Natural killer cell treated with Interleukin-12 subunit alpha and Interleukin-12 subunit beta and Interleukin-15 and Interleukin-18, amount 100 ng/mL, for 72 hours (primary cell): ENCODE measurements around the gene APBB1IP. TPM values are rescaled to one million over a fixed set of nuclear protein-coding genes. Genes with fewer than 3 reads are reported as not detected.
A peak's percentile ranks its signal among the peaks of the same experiment; 100 is the strongest.
"Not testable (repeated sequence)": the region's sequence is repeated elsewhere in the genome, so short reads cannot be mapped to it uniquely, and the experiment has no call there.

ENCODE experiments used
- ATAC-seq, 2 donors: fragments of 150-1000 bp; cut with Tn5 transposase in 1 of 2; sonication (Bioruptor Pico), chemical (Tn5 transposase) in 1 of 2; 2 replicates each; pipeline ENCODE4 v1.10.0; 2021
- DNase-seq: peaks from one replicate; pipeline ENCODE4 v3.0.0; 2022; ENCODE audit warnings: low spot score
- H3K27ac Mint-ChIP-seq, 2 donors: 1 replicate in 1 of 2; 2 replicates in 1 of 2; pipeline ENCODE4 v1.8.0; 2022; ENCODE audit warnings: mixed read lengths in 2 of 2, mild to moderate bottlenecking in 1 of 2, moderate library complexity in 1 of 2
- H3K27me3 Mint-ChIP-seq, 2 donors: 1 replicate in 1 of 2; 2 replicates in 1 of 2; pipeline ENCODE4 v1.8.0; 2022; ENCODE audit warnings: mixed read lengths in 2 of 2
- H3K36me3 Mint-ChIP-seq: one replicate; pipeline ENCODE4 v1.8.0; 2022; ENCODE audit warnings: mixed read lengths
- H3K4me1 Mint-ChIP-seq, 2 donors: 1 replicate in 1 of 2; 2 replicates in 1 of 2; pipeline ENCODE4 v1.8.0; 2022; ENCODE audit warnings: low read depth in 2 of 2, mixed read lengths in 2 of 2, mild to moderate bottlenecking in 1 of 2
- H3K4me3 Mint-ChIP-seq: one replicate; pipeline ENCODE4 v1.8.0; 2022; ENCODE audit warnings: mixed read lengths
- H3K9me3 Mint-ChIP-seq: 2 replicates; pipeline ENCODE4 v1.8.0; 2022; ENCODE audit warnings: mixed read lengths
- total RNA-seq, 2 donors: library from RNA; stranded (reverse); gene quantifications; one replicate each; pipeline ENCODE4 v1.2.3, GENCODE V29; 2022

Gene APBB1IP
- total RNA-seq, 2 donors from 2014 or later, result 42.2 to 58.0 TPM

GRCh38 chr10:26554246-26554645 lies 116.1 kb downstream of the APBB1IP start:
- peaks cover 11 to 17% of the 10 kb centered on the region in 2 donors for H3K4me1 Mint-ChIP-seq
- ATAC-seq (no peak), DNase-seq (no peak)
- no peaks in the 10 kb centered on the region for H3K27me3 Mint-ChIP-seq
- no peak overlapping the region for H3K4me3 Mint-ChIP-seq
- peaks cover 8% of the 10 kb centered on the region for H3K9me3 Mint-ChIP-seq
- H3K27ac Mint-ChIP-seq, result peak overlapping the region in 1 of 2 donors; percentile 44
- H3K36me3 Mint-ChIP-seq, result peaks cover 24% of the 10 kb centered on the region

GRCh38 chr10:26555719-26556368 lies 117.7 kb downstream of the APBB1IP start:
- Mint-ChIP-seq H3K4me1 (peaks cover 9 to 12% of the 10 kb centered on the region in 2 donors), H3K27ac (peak overlapping the region; percentile 36 to 44), H3K36me3 (peaks cover 8% of the 10 kb centered on the region)

GRCh38 chr10:26556748-26557640 lies 118.9 kb downstream of the APBB1IP start:
- H3K36me3 Mint-ChIP-seq, result peaks cover 10% of the 10 kb centered on the region
- H3K9me3 Mint-ChIP-seq, result no peaks in the 10 kb centered on the region
- H3K4me3 Mint-ChIP-seq, result no peak overlapping the region
- no peaks in the 10 kb centered on the region for H3K27me3 Mint-ChIP-seq
- H3K27ac Mint-ChIP-seq, result peak overlapping the region in 1 of 2 donors; percentile 38
- H3K4me1 Mint-ChIP-seq, result peaks cover 9 to 11% of the 10 kb centered on the region in 2 donors
- no peak for ATAC-seq
- no peak for DNase-seq

More at GRCh38 chr10:26555719-26556368, 117.7 kb downstream of the APBB1IP start:
- no peak overlapping the region for H3K4me3 Mint-ChIP-seq
- H3K27me3 Mint-ChIP-seq, result no peaks in the 10 kb centered on the region
- H3K9me3 Mint-ChIP-seq, result no peaks in the 10 kb centered on the region
- ATAC-seq (no peak), DNase-seq (no peak)

GRCh38 chr10:26557641-26558014 lies 119.5 kb downstream of the APBB1IP start:
- Mint-ChIP-seq H3K36me3 (peaks cover 14% of the 10 kb centered on the region), H3K27ac (peak overlapping the region in 1 of 2 donors; percentile 38), H3K4me1 (peaks cover 9 to 11% of the 10 kb centered on the region in 2 donors), H3K27me3 (no peaks in the 10 kb centered on the region), H3K9me3 (no peaks in the 10 kb centered on the region), H3K4me3 (no peak overlapping the region)
- no peak for ATAC-seq
- no peak for DNase-seq

- no peak overlapping the region for H3K4me3 Mint-ChIP-seq
- DNase-seq, result no peak
- no peak for ATAC-seq
- H3K9me3 Mint-ChIP-seq, result no peaks in the 10 kb centered on the region
- peaks cover 21% of the 10 kb centered on the region for H3K36me3 Mint-ChIP-seq
- H3K27me3 Mint-ChIP-seq, result no peaks in the 10 kb centered on the region
- H3K4me1 Mint-ChIP-seq, result peaks cover 0 to 3% of the 10 kb centered on the region in 2 donors
- no peak overlapping the region for H3K27ac Mint-ChIP-seq
These were observed 128.6 kb downstream of the APBB1IP start for GRCh38 chr10:26566525-26567350.

- peaks cover 0 to 5% of the 10 kb centered on the region in 2 donors for H3K4me1 Mint-ChIP-seq
- ATAC-seq (no peak), DNase-seq (no peak)
- peaks cover 18% of the 10 kb centered on the region for H3K36me3 Mint-ChIP-seq
- no peak overlapping the region for H3K4me3 Mint-ChIP-seq
- H3K27me3 Mint-ChIP-seq, result no peaks in the 10 kb centered on the region
- no peaks in the 10 kb centered on the region for H3K9me3 Mint-ChIP-seq
- no peak overlapping the region for H3K27ac Mint-ChIP-seq
These were observed 129.2 kb downstream of the APBB1IP start for GRCh38 chr10:26567351-26567721.

GRCh38 chr10:26571655-26572054 lies 133.5 kb downstream of the APBB1IP start:
- Mint-ChIP-seq H3K4me1 (peaks cover 12 to 18% of the 10 kb centered on the region in 2 donors), H3K4me3 (no peak overlapping the region), H3K27me3 (no peaks in the 10 kb centered on the region), H3K36me3 (peaks cover 29% of the 10 kb centered on the region), H3K9me3 (peaks cover 2% of the 10 kb centered on the region), H3K27ac (no peak overlapping the region)
- DNase-seq (no peak), ATAC-seq (no peak)

GRCh38 chr10:26573674-26574073 lies 135.5 kb downstream of the APBB1IP start:
- Mint-ChIP-seq H3K36me3 (peaks cover 29% of the 10 kb centered on the region), H3K4me1 (peaks cover 12 to 18% of the 10 kb centered on the region in 2 donors), H3K27ac (no peak overlapping the region), H3K4me3 (no peak overlapping the region), H3K27me3 (no peaks in the 10 kb centered on the region), H3K9me3 (peaks cover 2% of the 10 kb centered on the region)
- no peak for DNase-seq
- no peak for ATAC-seq

GRCh38 chr10:26574783-26575182 lies 136.6 kb downstream of the APBB1IP start:
- Mint-ChIP-seq H3K27ac (peak overlapping the region in 1 of 2 donors; percentile 64), H3K36me3 (peaks cover 25% of the 10 kb centered on the region), H3K9me3 (peaks cover 2% of the 10 kb centered on the region), H3K27me3 (no peaks in the 10 kb centered on the region), H3K4me3 (no peak overlapping the region), H3K4me1 (peaks cover 12 to 18% of the 10 kb centered on the region in 2 donors)
- DNase-seq (no peak), ATAC-seq (no peak)

- ATAC-seq, result not testable (repeated sequence)
These were observed 140.2 kb downstream of the APBB1IP start for GRCh38 chr10:26578371-26578770.

GRCh38 chr10:26579256-26580063 lies 141.3 kb downstream of the APBB1IP start:
- Mint-ChIP-seq H3K4me1 (peaks cover 5 to 6% of the 10 kb centered on the region in 2 donors), H3K9me3 (peaks cover 2% of the 10 kb centered on the region), H3K27me3 (no peaks in the 10 kb centered on the region), H3K4me3 (no peak overlapping the region), H3K27ac (no peak overlapping the region), H3K36me3 (no peaks in the 10 kb centered on the region)
- DNase-seq, result no peak
- no peak for ATAC-seq

More at GRCh38 chr10:26578371-26578770, 140.2 kb downstream of the APBB1IP start:
- H3K27ac Mint-ChIP-seq, H3K9me3 Mint-ChIP-seq, DNase-seq, H3K36me3 Mint-ChIP-seq, H3K4me3 Mint-ChIP-seq, H3K27me3 Mint-ChIP-seq: not testable (repeated sequence)
- H3K4me1 Mint-ChIP-seq, result peaks cover 12 to 13% of the 10 kb centered on the region in 2 donors

GRCh38 chr10:26586211-26586610 lies 148.1 kb downstream of the APBB1IP start:
- H3K4me3 Mint-ChIP-seq, result no peak overlapping the region
- no peaks in the 10 kb centered on the region for H3K36me3 Mint-ChIP-seq
- ATAC-seq, result no peak
- no peaks in the 10 kb centered on the region for H3K27me3 Mint-ChIP-seq
- no peaks in the 10 kb centered on the region for H3K4me1 Mint-ChIP-seq
- H3K27ac Mint-ChIP-seq, result no peak overlapping the region
- no peaks in the 10 kb centered on the region for H3K9me3 Mint-ChIP-seq
- DNase-seq, result no peak

- ATAC-seq (no peak), DNase-seq (no peak)
- no peaks in the 10 kb centered on the region for H3K27me3 Mint-ChIP-seq
- H3K27ac Mint-ChIP-seq, result no peak overlapping the region
- H3K4me3 Mint-ChIP-seq, result no peak overlapping the region
- H3K4me1 Mint-ChIP-seq, result no peaks in the 10 kb centered on the region
- H3K36me3 Mint-ChIP-seq, result no peaks in the 10 kb centered on the region
- H3K9me3 Mint-ChIP-seq, result no peaks in the 10 kb centered on the region
These were observed 150.5 kb downstream of the APBB1IP start for GRCh38 chr10:26588611-26589010.
